Gastroesophageal sphincter (tissue), 3 donors: ENCODE results near the gene MXRA5.

Experiments
- POLR2A ChIP-seq, 2 donors: fragments of 450-650 bp; IDR thresholded peaks; one replicate each; pipeline ENCODE4 v1.6.1; 2017; ENCODE audit warnings: antibody characterized with exemption in 2 of 2, mild to moderate bottlenecking in 2 of 2, moderate library complexity in 1 of 2
- TF ChIP-seq, protein P1 (sequence below), 4 experiments: fragments of 200-600 bp in 2 of 4; fragments of 450-650 bp in 2 of 4; sonication (generic) in 1 of 4; IDR thresholded peaks; one replicate each; pipeline ENCODE4 v1.5.1; 2017 to 2019; ENCODE audit warnings: antibody characterized with exemption in 4 of 4, mild to moderate bottlenecking in 2 of 4, moderate library complexity in 2 of 4

DNA sequence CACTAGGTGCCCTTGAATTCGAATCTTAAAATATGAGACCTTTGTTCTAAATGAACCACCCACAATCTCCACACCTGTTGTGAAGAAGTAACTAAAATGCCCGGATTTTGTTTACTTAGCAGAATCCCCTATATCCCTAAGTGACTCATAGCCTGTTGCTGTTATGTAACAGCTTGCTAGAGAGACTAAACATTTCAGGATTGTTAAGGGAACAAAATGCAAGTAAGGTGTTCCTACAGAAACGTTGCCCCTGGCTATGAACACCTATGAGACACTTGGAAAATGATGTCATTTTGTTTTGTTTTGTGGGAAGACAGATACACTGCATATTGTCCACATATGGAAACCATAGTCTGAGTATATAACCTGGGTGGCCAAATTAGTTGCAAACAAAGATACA lies 24.2 kb upstream of the MXRA5 start:
- TF ChIP-seq, protein P1, sequence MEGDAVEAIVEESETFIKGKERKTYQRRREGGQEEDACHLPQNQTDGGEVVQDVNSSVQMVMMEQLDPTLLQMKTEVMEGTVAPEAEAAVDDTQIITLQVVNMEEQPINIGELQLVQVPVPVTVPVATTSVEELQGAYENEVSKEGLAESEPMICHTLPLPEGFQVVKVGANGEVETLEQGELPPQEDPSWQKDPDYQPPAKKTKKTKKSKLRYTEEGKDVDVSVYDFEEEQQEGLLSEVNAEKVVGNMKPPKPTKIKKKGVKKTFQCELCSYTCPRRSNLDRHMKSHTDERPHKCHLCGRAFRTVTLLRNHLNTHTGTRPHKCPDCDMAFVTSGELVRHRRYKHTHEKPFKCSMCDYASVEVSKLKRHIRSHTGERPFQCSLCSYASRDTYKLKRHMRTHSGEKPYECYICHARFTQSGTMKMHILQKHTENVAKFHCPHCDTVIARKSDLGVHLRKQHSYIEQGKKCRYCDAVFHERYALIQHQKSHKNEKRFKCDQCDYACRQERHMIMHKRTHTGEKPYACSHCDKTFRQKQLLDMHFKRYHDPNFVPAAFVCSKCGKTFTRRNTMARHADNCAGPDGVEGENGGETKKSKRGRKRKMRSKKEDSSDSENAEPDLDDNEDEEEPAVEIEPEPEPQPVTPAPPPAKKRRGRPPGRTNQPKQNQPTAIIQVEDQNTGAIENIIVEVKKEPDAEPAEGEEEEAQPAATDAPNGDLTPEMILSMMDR (IDR thresholded peaks at IDR 0.05) = no peak
- no peak for TF ChIP-seq POLR2A (IDR thresholded peaks at IDR 0.05)
